ENCODE results near the gene SIRT2. TPM values are rescaled to one million over a fixed set of nuclear protein-coding genes. Genes with fewer than 3 reads are reported as not detected.
"Not testable (repeated sequence)": the region's sequence is repeated elsewhere in the genome, so short reads cannot be mapped to it uniquely, and the experiment has no call there.

Gene SIRT2
- polyA plus RNA-seq, 3 donors: 57.5 to 65.9 (median 64.3) TPM

- Mint-ChIP-seq H3K36me3 (peaks cover 26 to 33% of the 10 kb centered on the region in 2 donors), H3K4me1 (peaks cover 29% of the 10 kb centered on the region)
- no peak overlapping the region for H3K9ac ChIP-seq (ENCODE audit: insufficient read depth, low read length, poor library complexity, severe bottlenecking)
Measured at GRCh38 chr19:38830039-38830733, 69.2 kb downstream of the SIRT2 start.

GRCh38 chr19:38829203-38829602 lies 70.2 kb downstream of the SIRT2 start:
- H3K9ac ChIP-seq (ENCODE audit: insufficient read depth, low read length, poor library complexity, severe bottlenecking); H4K20me1 ChIP-seq (ENCODE audit: insufficient read depth, low read length); intact Hi-C loops (cut with micrococcal nuclease); H3K9me3 ChIP-seq (replicated peaks in 1 of 2; ENCODE audit: control insufficient read depth in 1 of 2, insufficient read depth in 1 of 2, low read length in 2 of 2); H3K27me3 ChIP-seq (ENCODE audit: control insufficient read depth in 2 of 2, insufficient read depth in 2 of 2, low read length in 2 of 2); H3K4me3 Mint-ChIP-seq; H3K9me3 Mint-ChIP-seq; H2AFZ ChIP-seq (ENCODE audit: insufficient read depth, low read depth, low read length, poor library complexity, severe bottlenecking); H3K4me2 ChIP-seq (replicated peaks; ENCODE audit: extremely low read depth, low read length, poor library complexity, severe bottlenecking); H3K4me3 ChIP-seq (replicated peaks in 1 of 3; ENCODE audit: low read depth in 2 of 3, low read length in 3 of 3); H3K27me3 Mint-ChIP-seq (ENCODE audit: low read depth in 3 of 3): not testable (repeated sequence)
- DNase-seq: peak; percentile 76 to 83 (median 79)
- Histone ChIP-seq H3K79me2 (ENCODE audit: insufficient read depth, low read length) (peaks cover 43% of the 10 kb centered on the region), H3K27ac (ENCODE audit: low read depth in 1 of 2, low read length in 2 of 2) (peak overlapping the region; percentile 57 to 96), H3K4me1 (ENCODE audit: control insufficient read depth in 1 of 2, insufficient read depth in 2 of 2, low read length in 2 of 2) (peaks cover 33 to 35% of the 10 kb centered on the region in 2 donors), H3K36me3 (replicated peaks in 1 of 2; ENCODE audit: control insufficient read depth in 1 of 2, insufficient read depth in 2 of 2, low read length in 2 of 2) (peaks cover 29 to 38% of the 10 kb centered on the region in 2 donors)
- WGBS (ENCODE audit: insufficient coverage): no CpG with 5 or more reads among the region's 7 CpGs
- H3K27ac Mint-ChIP-seq: peak overlapping the region; percentile 85 to 93 (median 91)
- peaks cover 29% of the 10 kb centered on the region for H3K4me1 Mint-ChIP-seq
- peaks cover 36 to 43% of the 10 kb centered on the region in 2 donors for H3K36me3 Mint-ChIP-seq

More at GRCh38 chr19:38830039-38830733, 69.2 kb downstream of the SIRT2 start:
- Histone ChIP-seq H3K27me3 (ENCODE audit: control insufficient read depth in 2 of 2, insufficient read depth in 2 of 2, low read length in 2 of 2) (no peaks in the 10 kb centered on the region), H3K4me3 (replicated peaks in 1 of 3; ENCODE audit: low read depth in 2 of 3, low read length in 3 of 3) (peak overlapping the region in 1 of 3 experiments; percentile 81), H3K4me2 (replicated peaks; ENCODE audit: extremely low read depth, low read length, poor library complexity, severe bottlenecking) (peak overlapping the region; percentile 87), H3K27ac (ENCODE audit: low read depth in 1 of 2, low read length in 2 of 2) (peak overlapping the region; percentile 82 to 96), H2AFZ (ENCODE audit: insufficient read depth, low read depth, low read length, poor library complexity, severe bottlenecking) (no peak overlapping the region), H3K36me3 (replicated peaks in 1 of 2; ENCODE audit: control insufficient read depth in 1 of 2, insufficient read depth in 2 of 2, low read length in 2 of 2) (peaks cover 20 to 29% of the 10 kb centered on the region in 2 donors), H3K9me3 (replicated peaks in 1 of 2; ENCODE audit: control insufficient read depth in 1 of 2, insufficient read depth in 1 of 2, low read length in 2 of 2) (no peaks in the 10 kb centered on the region), H4K20me1 (ENCODE audit: insufficient read depth, low read length) (peaks cover 4% of the 10 kb centered on the region), H3K4me1 (ENCODE audit: control insufficient read depth in 1 of 2, insufficient read depth in 2 of 2, low read length in 2 of 2) (peaks cover 33 to 35% of the 10 kb centered on the region in 2 donors), H3K79me2 (ENCODE audit: insufficient read depth, low read length) (peaks cover 43% of the 10 kb centered on the region)
- Mint-ChIP-seq H3K27ac (peak overlapping the region; percentile 91 to 95 (median 94)), H3K27me3 (ENCODE audit: low read depth in 3 of 3) (no peaks in the 10 kb centered on the region), H3K9me3 (no peaks in the 10 kb centered on the region), H3K4me3 (peak overlapping the region; percentile 88 to 97)
- no peak for TF ChIP-seq CTCF (IDR thresholded peaks at IDR 0.05)
- DNase-seq: no peak
- 93% methylated on average over 2 of the region's 4 CpGs for WGBS (ENCODE audit: insufficient coverage)
- intact Hi-C loops (cut with micrococcal nuclease): loop anchor here in 1 of 2 donors (2.0 to 5.0 kb wide), 2 partner anchors 21 to 67 kb away; partner anchors contain the start of genes NFKBIB and SIRT2

Other genes starting within 250 kb of the SIRT2 start
- gene CAPN12, start 155.1 kb downstream of the SIRT2 start, polyA plus RNA-seq: 1 to 10 TPM in 1 of 3 donors, not detected in 2; 1.8 TPM
- gene LGALS7, start 126.1 kb downstream of the SIRT2 start, polyA plus RNA-seq: not detected
- gene LGALS7B, start 110.4 kb downstream of the SIRT2 start, polyA plus RNA-seq: not detected
- 1 to 10 TPM in 1 of 3 donors, not detected in 2; 1.7 TPM for gene LGALS4, start 86.7 kb downstream of the SIRT2 start, polyA plus RNA-seq
- gene ECH1, start 67.8 kb downstream of the SIRT2 start, polyA plus RNA-seq: 100 to 1,000 TPM; 149 to 187 (median 173) TPM
- gene HNRNPL, start 49.6 kb downstream of the SIRT2 start, polyA plus RNA-seq: 100 to 1,000 TPM in 1 of 3 donors, 10 to 100 TPM in 2; 51.9 to 234 (median 58.7) TPM
- gene RINL, start 21.3 kb downstream of the SIRT2 start, polyA plus RNA-seq: 10 to 100 TPM in 1 of 3 donors, 1 to 10 TPM in 2; 4.1 to 13.5 (median 7.2) TPM
- gene NFKBIB, start 351 bp upstream of the SIRT2 start, polyA plus RNA-seq: 10 to 100 TPM in 1 of 3 donors, 1 to 10 TPM in 2; 6.7 to 29.4 (median 9.0) TPM
- under 1 TPM in 1 of 3 donors, not detected in 2; 0.89 TPM for gene CCER2, start 12.6 kb upstream of the SIRT2 start, polyA plus RNA-seq
- gene SARS2, start 31.1 kb upstream of the SIRT2 start, polyA plus RNA-seq: 10 to 100 TPM in 1 of 3 donors, 1 to 10 TPM in 2; 8.1 to 21.9 (median 8.3) TPM
- 10 to 100 TPM; 17.2 to 81.5 (median 73.0) TPM for gene MRPS12, start 31.3 kb upstream of the SIRT2 start, polyA plus RNA-seq
- not detected for gene FBXO17, start 76.1 kb upstream of the SIRT2 start, polyA plus RNA-seq
- not detected for gene FBXO27, start 132.9 kb upstream of the SIRT2 start, polyA plus RNA-seq
- not detected for gene ACP7, start 184.8 kb upstream of the SIRT2 start, polyA plus RNA-seq
- gene PAK4, start 226.2 kb upstream of the SIRT2 start, polyA plus RNA-seq: 10 to 100 TPM in 1 of 3 donors, 1 to 10 TPM in 2; 1.3 to 11.3 (median 1.5) TPM